Skeletal muscle tissue (tissue), 4 donors: ENCODE measurements around the gene PAK1IP1. TPM values are rescaled to one million over a fixed set of nuclear protein-coding genes. Genes with fewer than 3 reads are reported as not detected.
"Not testable (repeated sequence)": the region's sequence is repeated elsewhere in the genome, so short reads cannot be mapped to it uniquely, and the experiment has no call there.

Experiments
- H3K27ac ChIP-seq: one replicate; pipeline ENCODE4 v1.7.0; 2013; ENCODE audit warnings: mild to moderate bottlenecking, low read depth, low read length, inconsistent platforms
- H3K27me3 ChIP-seq, 3 donors: one replicate each; pipeline ENCODE4 v1.7.0; 2013; ENCODE audit warnings: low read length in 3 of 3; ENCODE audit not compliant: control insufficient read depth in 3 of 3, insufficient read depth in 3 of 3
- H3K36me3 ChIP-seq, 3 donors: one replicate each; pipeline ENCODE4 v1.7.0; 2013; ENCODE audit warnings: low read length in 3 of 3; ENCODE audit not compliant: control insufficient read depth in 3 of 3, insufficient read depth in 3 of 3
- H3K4me1 ChIP-seq, 3 donors: one replicate each; pipeline ENCODE4 v1.7.0; 2013; ENCODE audit warnings: low read length in 3 of 3, mild to moderate bottlenecking in 3 of 3; ENCODE audit not compliant: control insufficient read depth in 3 of 3, insufficient read depth in 3 of 3
- H3K4me3 ChIP-seq, 3 donors: one replicate each; pipeline ENCODE4 v1.7.0; 2013; ENCODE audit warnings: low read length in 3 of 3
- H3K9ac ChIP-seq, 3 donors: one replicate each; pipeline ENCODE4 v1.7.0; 2013; ENCODE audit warnings: low read length in 3 of 3, mild to moderate bottlenecking in 3 of 3, moderate library complexity in 2 of 3, low read depth in 1 of 3
- H3K9me3 ChIP-seq, 3 donors: one replicate each; pipeline ENCODE4 v1.7.0; 2013; ENCODE audit warnings: low read length in 3 of 3; ENCODE audit not compliant: control insufficient read depth in 3 of 3
- total RNA-seq: library from RNA; depleted of rRNA; stranded (reverse); fragments of >200 nt; gene quantifications from one replicate; pipeline ENCODE4 v1.2.3, GENCODE V29; 2014
- donor health status: Osteomylitis.

The PAK1IP1 gene
- total RNA-seq, 1 donor from 2014 or later = 7.3 TPM

GRCh38 chr6:10720960-10721849 is 26.4 kb downstream of the PAK1IP1 start:
- Histone ChIP-seq H3K27ac (peak overlapping the region; percentile 65), H3K4me1 (peaks cover 17 to 34% (median 26%) of the 10 kb centered on the region in 3 donors), H3K4me3 (peak overlapping the region; percentile 79 to 80 (median 79)), H3K36me3 (peaks cover 7 to 12% (median 9%) of the 10 kb centered on the region in 3 donors), H3K9ac (peak overlapping the region; percentile 57 to 82 (median 62))
- not testable (repeated sequence) for H3K9me3 ChIP-seq, H3K27me3 ChIP-seq

DNA sequence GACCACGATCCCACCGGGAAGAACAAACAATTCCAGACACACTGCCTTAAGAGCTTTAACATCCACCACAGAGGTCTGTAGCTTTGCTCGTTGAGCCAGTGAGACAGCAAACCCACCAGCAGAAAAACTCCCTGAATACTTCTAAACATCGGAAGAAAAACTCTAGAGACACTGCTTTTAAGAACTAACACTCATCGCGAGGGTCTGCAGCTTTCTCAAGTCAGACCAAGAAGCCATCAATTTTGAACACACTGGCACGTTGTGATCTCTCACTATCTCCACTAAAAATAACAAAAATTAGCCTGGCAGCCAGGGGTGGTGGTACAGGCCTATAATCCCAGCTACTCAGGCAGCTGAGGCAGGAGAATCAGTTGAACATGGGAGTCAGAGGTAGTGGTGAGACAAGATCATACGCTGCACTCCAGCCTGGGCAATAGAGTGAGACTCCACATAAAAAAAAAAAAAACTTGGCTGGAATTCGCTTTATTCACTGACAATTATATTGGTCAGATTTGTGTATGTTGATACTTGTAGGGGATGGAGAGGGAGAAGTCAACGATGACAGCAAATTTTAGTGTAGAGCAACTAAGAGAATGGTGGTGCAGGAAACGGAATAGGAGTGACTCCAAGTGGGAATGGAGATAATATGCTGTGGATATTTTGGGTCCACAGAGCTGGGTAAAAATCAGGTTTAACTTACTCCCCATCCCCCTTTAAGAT is 27.2 kb downstream of the PAK1IP1 start:
- H3K36me3 ChIP-seq = peaks cover 8 to 18% (median 13%) of the 10 kb centered on the region in 3 donors
- H3K9me3 ChIP-seq = no peaks in the 10 kb centered on the region
- H3K4me1 ChIP-seq = peaks cover 17 to 34% (median 26%) of the 10 kb centered on the region in 3 donors
- peak overlapping the region; percentile 82 to 93 (median 91) for H3K4me3 ChIP-seq
- peak overlapping the region; percentile 90 to 93 (median 90) for H3K9ac ChIP-seq
- H3K27me3 ChIP-seq = no peaks in the 10 kb centered on the region
- H3K27ac ChIP-seq = peak overlapping the region; percentile 81

DNA sequence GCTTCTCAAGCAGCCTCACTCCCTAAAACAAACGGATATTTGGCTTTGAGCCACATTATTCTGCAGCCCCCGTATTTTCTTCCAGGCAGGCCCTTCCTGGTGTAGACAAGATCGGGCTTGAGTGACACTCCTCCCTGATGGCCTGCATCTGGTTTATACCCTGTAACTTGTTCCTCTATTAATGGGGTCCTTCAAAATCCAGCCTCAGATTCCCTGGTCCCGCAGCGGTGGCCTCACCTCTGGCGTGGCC is 27.7 kb downstream of the PAK1IP1 start:
- Histone ChIP-seq H3K27ac (peak overlapping the region; percentile 81), H3K9me3 (no peaks in the 10 kb centered on the region), H3K27me3 (no peaks in the 10 kb centered on the region), H3K36me3 (peaks cover 8 to 18% (median 13%) of the 10 kb centered on the region in 3 donors), H3K9ac (peak overlapping the region; percentile 90 to 93 (median 90)), H3K4me1 (peaks cover 17 to 34% (median 26%) of the 10 kb centered on the region in 3 donors), H3K4me3 (peak overlapping the region; percentile 82 to 93 (median 91))

DNA sequence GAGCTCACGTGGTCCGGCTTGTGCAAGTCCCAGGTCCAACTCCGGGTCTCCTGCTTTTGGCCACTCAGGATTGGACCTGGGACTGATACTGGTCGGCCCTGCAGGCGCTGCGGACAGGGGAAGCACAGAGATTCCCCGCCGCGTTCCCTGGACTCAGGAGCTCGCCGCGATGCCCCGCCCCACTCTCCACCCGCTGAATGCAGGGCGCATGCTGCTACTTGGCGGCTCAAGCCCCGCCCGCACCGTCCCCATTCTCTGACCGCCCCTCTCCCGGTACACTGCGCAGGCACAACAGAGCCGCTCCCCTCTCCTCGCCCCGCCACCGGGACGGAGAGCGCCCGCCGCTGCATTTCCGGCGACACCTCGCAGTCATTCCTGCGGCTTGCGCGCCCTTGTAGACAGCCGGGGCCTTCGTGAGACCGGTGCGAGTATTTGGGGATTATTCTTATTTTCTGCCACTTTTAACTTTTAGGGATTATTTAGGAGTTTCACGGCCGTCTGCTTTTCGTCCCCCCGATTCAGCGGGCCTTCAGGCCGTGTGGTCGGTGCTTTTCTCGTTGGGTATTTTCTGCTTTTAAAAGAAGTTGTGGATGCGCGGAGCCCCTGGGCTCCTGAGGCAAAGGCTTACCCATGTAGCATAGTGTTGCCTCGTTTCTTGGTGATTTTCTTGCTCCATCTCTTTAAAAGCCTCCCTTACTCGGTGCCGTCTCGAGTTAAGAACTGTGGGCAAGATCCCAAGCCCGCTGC is 28.2 kb downstream of the PAK1IP1 start, which contains the start of gene TMEM14C:
TSS of gene TMEM14C (plus strand) at position 251 of the 747 bp plus-strand sequence. CDS start 1,544 bp downstream, outside the sequence.
- Histone ChIP-seq H3K9me3 (no peaks in the 10 kb centered on the region), H3K36me3 (peaks cover 8 to 18% (median 17%) of the 10 kb centered on the region in 3 donors), H3K27ac (peak within 1 kb of the TSS; percentile 81), H3K4me3 (peak within 1 kb of the TSS; percentile 82 to 93 (median 91)), H3K9ac (peak within 1 kb of the TSS; percentile 90 to 93 (median 90)), H3K27me3 (no peaks in the 10 kb centered on the region), H3K4me1 (peaks cover 17 to 34% (median 26%) of the 10 kb centered on the region in 3 donors)

DNA sequence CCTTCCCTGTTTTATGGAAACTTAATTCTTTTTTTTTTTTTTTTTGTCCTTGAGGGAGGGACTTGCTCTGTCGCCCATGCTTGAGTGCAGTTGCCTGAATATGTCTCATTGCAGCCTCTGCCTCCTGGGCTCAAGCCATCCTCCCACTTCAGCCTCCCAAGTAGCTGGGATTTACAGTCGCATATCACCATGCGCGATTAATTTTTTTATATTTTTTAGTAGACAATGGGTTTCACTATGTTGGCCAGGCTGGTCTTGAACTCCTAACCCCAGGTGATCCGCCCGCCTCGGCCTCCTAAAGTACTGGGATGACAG is 28.8 kb downstream of the PAK1IP1 start:
- Histone ChIP-seq H3K4me1 (peaks cover 17 to 34% (median 26%) of the 10 kb centered on the region in 3 donors), H3K27me3 (no peaks in the 10 kb centered on the region), H3K36me3 (peaks cover 13 to 23% (median 22%) of the 10 kb centered on the region in 3 donors), H3K9me3 (no peaks in the 10 kb centered on the region), H3K4me3 (peak overlapping the region; percentile 82 to 93 (median 91)), H3K9ac (peak overlapping the region; percentile 90 to 93 (median 90)), H3K27ac (peak overlapping the region; percentile 81)

GRCh38 chr6:10725044-10725443 is 30.3 kb downstream of the PAK1IP1 start:
- no peak overlapping the region for H3K4me3 ChIP-seq
- H3K9me3 ChIP-seq = no peaks in the 10 kb centered on the region
- H3K9ac ChIP-seq = no peak overlapping the region
- H3K36me3 ChIP-seq = peaks cover 14 to 30% (median 28%) of the 10 kb centered on the region in 3 donors
- peaks cover 16 to 32% (median 26%) of the 10 kb centered on the region in 3 donors for H3K4me1 ChIP-seq
- H3K27me3 ChIP-seq = no peaks in the 10 kb centered on the region
- no peak overlapping the region for H3K27ac ChIP-seq

DNA sequence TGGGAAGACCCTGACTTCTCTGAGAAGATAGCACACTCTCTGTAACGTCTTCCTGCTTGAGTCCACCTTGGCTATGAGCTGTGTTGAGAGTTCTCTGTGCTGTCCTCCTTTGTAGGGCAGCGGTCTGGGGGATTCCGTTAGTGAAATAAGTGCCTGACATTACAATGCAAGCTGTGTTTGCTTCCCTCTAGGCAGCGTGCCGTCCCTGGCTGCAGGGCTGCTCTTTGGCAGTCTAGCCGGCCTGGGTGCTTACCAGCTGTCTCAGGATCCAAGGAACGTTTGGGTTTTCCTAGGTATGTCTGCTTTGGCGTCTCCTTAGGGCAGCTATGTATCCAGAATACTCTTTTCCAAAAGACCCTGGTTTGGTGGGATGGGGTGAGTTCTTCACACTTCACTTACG is 30.9 kb downstream of the PAK1IP1 start:
- Histone ChIP-seq H3K4me1 (peaks cover 15 to 33% (median 33%) of the 10 kb centered on the region in 3 donors), H3K9ac (no peak overlapping the region), H3K4me3 (no peak overlapping the region), H3K36me3 (peaks cover 14 to 33% (median 30%) of the 10 kb centered on the region in 3 donors), H3K27me3 (no peaks in the 10 kb centered on the region), H3K27ac (no peak overlapping the region), H3K9me3 (no peaks in the 10 kb centered on the region)

DNA sequence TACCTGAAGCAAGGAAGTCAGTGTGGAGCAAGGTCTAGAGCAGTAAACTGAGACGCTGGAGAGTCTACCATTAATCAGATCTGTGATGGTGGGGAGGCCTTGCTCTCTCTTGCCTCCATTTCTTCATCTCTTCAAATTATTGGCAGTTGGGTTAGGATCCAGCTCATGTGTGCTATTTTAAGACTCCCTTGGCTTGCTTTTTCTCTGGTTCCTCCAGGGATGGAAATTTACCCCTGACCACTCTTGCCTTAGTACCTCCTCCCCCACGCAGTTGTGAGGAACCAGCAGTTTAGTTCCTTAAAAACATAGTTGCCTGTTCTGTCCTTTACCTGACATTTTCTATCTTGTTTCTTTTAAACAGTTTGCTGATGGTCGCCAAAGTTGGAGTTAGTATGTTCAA is 35.5 kb downstream of the PAK1IP1 start:
- Histone ChIP-seq H3K27me3 (no peaks in the 10 kb centered on the region), H3K9ac (no peak overlapping the region), H3K4me1 (peaks cover 0 to 11% (median 11%) of the 10 kb centered on the region in 3 donors), H3K9me3 (no peaks in the 10 kb centered on the region), H3K36me3 (peaks cover 21 to 44% (median 39%) of the 10 kb centered on the region in 3 donors), H3K27ac (no peak overlapping the region), H3K4me3 (no peak overlapping the region)

DNA sequence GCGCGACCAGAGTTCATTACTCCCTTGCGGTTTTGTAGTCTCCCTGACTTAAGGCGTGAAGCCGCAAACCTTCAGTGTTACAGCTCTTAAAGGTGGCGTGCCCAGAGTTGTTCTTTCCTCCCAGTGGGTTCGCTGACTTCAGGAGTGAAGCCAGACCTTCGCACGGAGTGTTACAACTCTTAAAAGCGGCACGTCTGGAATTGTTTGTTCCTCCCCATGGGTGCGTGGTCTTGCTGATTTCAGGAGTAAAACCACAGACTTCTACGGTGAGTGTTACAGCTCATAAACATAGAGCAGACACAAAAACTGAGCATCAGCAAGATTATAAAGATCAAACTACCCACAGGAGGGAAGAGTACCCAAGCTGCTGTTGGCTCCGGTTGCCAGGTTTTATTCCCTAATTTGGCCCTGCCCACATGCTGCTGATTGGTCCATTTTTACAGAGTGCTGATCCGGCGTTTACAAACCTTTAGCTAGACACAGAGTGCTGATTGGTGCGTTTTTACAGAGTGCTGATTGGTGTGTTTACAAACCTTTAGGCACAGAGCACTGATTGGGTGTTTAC is 38.5 kb downstream of the PAK1IP1 start:
- Histone ChIP-seq H3K36me3 (peaks cover 11 to 29% (median 23%) of the 10 kb centered on the region in 3 donors), H3K9me3 (no peaks in the 10 kb centered on the region), H3K4me1 (peaks cover 0 to 8% (median 4%) of the 10 kb centered on the region in 3 donors), H3K9ac (no peak overlapping the region), H3K27ac (no peak overlapping the region), H3K4me3 (no peak overlapping the region), H3K27me3 (no peaks in the 10 kb centered on the region)
